Activated T-helper 2 cell treated with anti-CD3 and anti-CD28 coated beads, Interferon-gamma antibody, Interleukin-2, Interleukin-4, amounts not matched to agents 10 μg/mL and 5 μg/mL and 100 μg/mL, durations not matched to agents 14 hours and 24 hours and 36 hours (primary cell): ENCODE data around the gene MAPK11. TPM values are rescaled to one million over a fixed set of nuclear protein-coding genes. Genes with fewer than 3 reads are reported as not detected.

Experiments used
- total RNA-seq: library from RNA; stranded (reverse); gene quantifications from 2 replicates; pipeline ENCODE4 v1.2.3, GENCODE V29; 2022

Gene MAPK11
- total RNA-seq, 1 donor from 2014 or later = 20.9 TPM

Other genes starting within 250 kb of the MAPK11 start
- gene TTLL8, start 212.1 kb downstream of the MAPK11 start, total RNA-seq = not detected in 2 replicates
- gene MLC1, start 185.0 kb downstream of the MAPK11 start, total RNA-seq = 0.39 TPM in 1 of 2 replicates, not detected in the other
- 0.07 TPM in 1 of 2 replicates, not detected in the other for gene MOV10L1, start 180.4 kb downstream of the MAPK11 start, total RNA-seq
- 2.4 and 2.8 TPM in 2 replicates for gene PANX2, start 99.6 kb downstream of the MAPK11 start, total RNA-seq
- gene TRABD, start 84.5 kb downstream of the MAPK11 start, total RNA-seq = 104 and 109 TPM in 2 replicates
- 26.3 and 26.4 TPM in 2 replicates for gene SELENOO, start 69.4 kb downstream of the MAPK11 start, total RNA-seq
- 48.8 and 49.6 TPM in 2 replicates for gene TUBGCP6, start 25.4 kb downstream of the MAPK11 start, total RNA-seq
- 60.0 and 62.9 TPM in 2 replicates for gene HDAC10, start 19.1 kb downstream of the MAPK11 start, total RNA-seq
- gene MAPK12, start 8.7 kb downstream of the MAPK11 start, total RNA-seq = 16.3 and 17.6 TPM in 2 replicates
- 9.8 and 11.1 TPM in 2 replicates for gene PLXNB2, start 37.3 kb upstream of the MAPK11 start, total RNA-seq
- 2.3 and 2.7 TPM in 2 replicates for gene DENND6B, start 56.6 kb upstream of the MAPK11 start, total RNA-seq
- gene PPP6R2, start 72.9 kb upstream of the MAPK11 start, total RNA-seq = 42.9 and 45.0 TPM in 2 replicates
- 102 and 106 TPM in 2 replicates for gene SBF1, start 204.7 kb upstream of the MAPK11 start, total RNA-seq
- 2.2 and 2.9 TPM in 2 replicates for gene ADM2, start 211.2 kb upstream of the MAPK11 start, total RNA-seq
- gene MIOX, start 216.5 kb upstream of the MAPK11 start, total RNA-seq = 0.25 TPM in 1 of 2 replicates, not detected in the other
- gene LMF2, start 237.3 kb upstream of the MAPK11 start, total RNA-seq = 77.2 and 81.8 TPM in 2 replicates
- 112 and 115 TPM in 2 replicates for gene NCAPH2, start 237.8 kb upstream of the MAPK11 start, total RNA-seq